NB4 (cell line): ENCODE data around the gene C2orf74.
"Not testable (repeated sequence)": the region's sequence is repeated elsewhere in the genome, so short reads cannot be mapped to it uniquely, and the experiment has no call there.

ENCODE experiments used
- DNase-seq: peaks from one replicate; pipeline ENCODE4 v3.0.0; 2010; ENCODE audit warnings: low read depth
- H3K4me3 ChIP-seq: one replicate; pipeline ENCODE4 v1.5.1; 2011; ENCODE audit warnings: mild to moderate bottlenecking, low read depth, low read length, moderate library complexity
- CTCF ChIP-seq: IDR thresholded peaks from one replicate; pipeline ENCODE4 v1.5.1; 2012; ENCODE audit warnings: low read depth, low read length
- MAX ChIP-seq: IDR thresholded peaks from 2 replicates; pipeline ENCODE4 v1.6.1; 2011; ENCODE audit warnings: low read depth, low read length
- MYC ChIP-seq: IDR thresholded peaks from 2 replicates; pipeline ENCODE4 v1.6.1; 2011; ENCODE audit warnings: low read depth, low read length
- POLR2A ChIP-seq: IDR thresholded peaks from 2 replicates; pipeline ENCODE4 v1.6.1; 2011; ENCODE audit warnings: mild to moderate bottlenecking; ENCODE audit not compliant: insufficient read length; ENCODE audit errors: extremely low read depth

The C2orf74 gene

DNA sequence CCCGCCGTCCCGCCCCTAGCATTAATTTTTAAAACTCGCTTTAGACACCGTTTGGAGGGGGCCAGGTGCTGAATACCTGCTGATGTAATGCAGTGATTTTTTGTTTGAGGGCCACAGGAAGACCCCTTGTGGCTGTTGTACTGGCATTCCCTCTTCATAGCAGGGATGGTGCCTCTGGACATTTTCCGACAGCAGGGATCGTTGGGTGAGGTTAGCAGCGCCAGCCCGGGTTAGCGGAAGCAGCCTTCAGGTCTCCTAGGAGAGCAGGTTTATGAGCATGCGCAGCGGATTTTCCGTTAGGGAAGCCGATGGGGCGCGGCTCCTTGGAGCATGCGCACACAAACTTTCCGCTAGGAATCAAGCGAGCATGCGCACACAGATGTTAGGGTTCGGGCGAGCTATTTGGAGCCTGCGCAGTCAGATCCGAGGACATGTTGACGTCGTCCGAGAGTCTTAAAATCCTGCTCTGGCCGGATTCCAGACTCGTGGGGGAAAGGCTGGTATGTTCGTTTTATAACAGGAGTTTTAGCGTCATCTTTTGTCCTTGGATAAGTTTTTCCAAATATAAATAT lies 17.2 kb upstream of the C2orf74 start:
- peak; percentile 97 for DNase-seq

GRCh38 chr2:61145990-61146389 lies 16.0 kb upstream of the C2orf74 start:
- no peak overlapping the region for H3K4me3 ChIP-seq
- no peak for TF ChIP-seq MAX
- TF ChIP-seq MYC: no peak
- no peak for TF ChIP-seq CTCF
- TF ChIP-seq POLR2A: no peak
- DNase-seq: no peak

More for the DNA sequence above, 17.2 kb upstream of the C2orf74 start:
- TF ChIP-seq CTCF (no peak), MAX (peak; percentile 52; the same call in 1 of the 2 replicates), POLR2A (peak; percentile 64), MYC (peak; percentile 16; the same call in 1 of the 2 replicates)
- peak overlapping the region; percentile 93 for H3K4me3 ChIP-seq

DNA sequence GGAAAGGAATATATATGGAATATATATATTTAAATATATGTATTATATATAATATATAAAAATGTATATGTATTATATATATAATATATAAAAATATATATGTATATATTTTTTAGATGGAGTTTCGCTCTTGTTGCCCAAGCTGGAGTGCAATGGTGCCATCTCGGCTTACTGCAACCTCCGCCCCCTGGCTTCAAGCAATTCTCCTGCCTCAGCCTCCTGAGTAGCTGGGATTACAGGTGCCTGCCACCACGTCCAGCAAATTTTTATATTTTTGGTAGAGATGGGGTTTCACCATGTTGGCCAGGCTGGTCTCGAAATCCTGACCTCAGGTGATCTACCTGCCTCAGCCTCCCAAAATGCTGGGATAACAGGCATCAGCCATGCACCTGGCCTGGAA lies 13.9 kb upstream of the C2orf74 start:
- not testable (repeated sequence) for DNase-seq, H3K4me3 ChIP-seq

DNA sequence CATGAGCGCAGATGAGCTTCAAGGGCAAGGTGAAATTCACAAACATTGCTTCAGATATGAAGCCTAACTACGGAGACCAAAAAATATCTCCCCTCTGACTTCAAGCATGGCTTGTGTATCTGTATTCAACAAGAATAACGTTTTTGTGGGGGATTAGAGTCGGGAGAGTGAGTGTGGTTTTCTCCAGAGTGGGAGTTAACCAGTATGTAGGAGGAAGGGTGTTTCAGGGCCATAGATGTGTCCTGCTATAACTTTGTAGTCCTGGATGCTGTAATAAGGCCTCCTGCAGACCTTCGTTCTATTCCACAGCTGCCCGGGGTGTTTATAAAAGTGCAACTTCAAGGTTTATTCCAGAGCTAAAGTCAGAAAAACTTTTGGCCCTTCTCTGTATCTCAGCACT lies 12.9 kb upstream of the C2orf74 start:
- peak; percentile 18 for DNase-seq
- TF ChIP-seq MAX: no peak
- TF ChIP-seq CTCF: no peak
- no peak for TF ChIP-seq POLR2A
- no peak for TF ChIP-seq MYC
- H3K4me3 ChIP-seq: no peak overlapping the region

GRCh38 chr2:61151436-61151835 lies 10.6 kb upstream of the C2orf74 start:
- peak; percentile 23 for DNase-seq
- H3K4me3 ChIP-seq: no peak overlapping the region
- TF ChIP-seq MAX (no peak), CTCF (no peak), POLR2A (no peak), MYC (no peak)

DNA sequence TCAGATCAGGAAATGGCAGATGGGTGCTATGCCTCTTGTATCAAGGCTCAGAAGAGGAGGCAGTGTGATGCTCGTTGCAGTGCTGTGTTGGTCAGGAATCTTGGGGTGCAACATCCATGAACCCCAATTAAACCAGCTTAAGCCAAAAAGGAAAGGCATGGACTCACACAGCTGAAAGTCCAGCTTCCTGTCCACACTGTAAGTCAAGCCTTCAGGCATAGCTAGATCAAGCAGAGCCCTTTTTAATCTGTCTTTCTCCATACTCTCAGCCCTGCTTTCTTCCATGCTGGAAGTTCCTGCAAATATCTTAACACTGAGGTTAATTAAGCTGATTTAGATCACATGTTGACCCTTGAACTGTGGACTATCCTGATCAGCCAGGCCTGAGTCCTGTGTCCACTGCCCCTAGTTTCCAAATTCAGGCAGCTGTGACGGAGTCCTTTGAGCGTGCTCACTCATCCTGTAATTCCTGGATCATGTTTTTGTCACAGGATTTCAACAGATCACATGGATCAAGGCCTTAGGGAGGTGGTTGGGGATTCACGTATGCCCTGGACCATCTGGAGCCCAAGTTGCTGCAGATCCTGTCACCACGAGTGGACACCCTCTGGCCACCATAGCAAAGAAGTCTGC lies 4.5 kb upstream of the C2orf74 start:
- TF ChIP-seq MYC (no peak), POLR2A (no peak), CTCF (no peak)
- no peak overlapping the region for H3K4me3 ChIP-seq
- DNase-seq: no peak
